COLO668 (cell line): ENCODE data around the gene OCRL.
A peak's percentile ranks its signal among the peaks of the same experiment; 100 is the strongest.
"Not testable (repeated sequence)": the region's sequence is repeated elsewhere in the genome, so short reads cannot be mapped to it uniquely, and the experiment has no call there.

Experiments used
- DNase-seq: peaks from one replicate; lab custom pipeline; 2025; ENCODE audit not compliant: unreplicated experiment; lab: John Stamatoyannopoulos, UW

OCRL gene

DNA sequence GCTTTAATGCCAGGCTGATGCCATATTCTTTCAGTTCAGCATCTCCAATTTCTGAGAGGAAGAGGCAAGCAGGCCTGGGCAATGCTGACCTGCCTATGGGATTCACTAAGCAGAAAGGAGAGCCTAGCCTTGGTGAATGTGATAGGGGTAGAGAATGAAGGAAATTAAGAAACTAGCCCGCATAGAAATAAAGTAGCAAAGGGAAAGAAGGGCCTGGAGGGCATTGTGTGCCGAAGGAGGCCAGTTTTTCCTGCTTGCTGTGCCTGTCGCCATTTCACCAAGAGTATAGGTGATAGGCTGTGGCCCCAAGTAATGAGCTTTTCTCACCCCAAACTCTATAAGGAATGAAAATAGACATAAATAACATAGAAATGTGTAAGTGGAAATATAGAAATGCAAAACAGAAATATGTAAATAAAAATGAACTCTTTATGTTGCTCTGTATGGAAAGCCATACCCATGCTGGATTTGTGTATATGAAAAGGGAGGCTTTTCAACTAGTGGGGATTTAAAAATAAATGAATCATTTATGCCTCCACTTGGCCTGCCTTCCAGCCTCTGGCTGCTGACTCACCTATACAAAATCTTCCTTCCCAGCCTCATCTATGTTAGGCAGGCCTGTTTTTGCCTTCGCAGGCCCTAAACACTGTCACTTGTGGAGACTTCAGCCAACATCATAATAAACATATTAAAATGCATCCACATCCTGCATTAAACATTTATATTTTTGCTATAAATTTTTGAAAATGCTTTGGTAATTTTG, 5.1 kb upstream of the OCRL start:
- no peak for DNase-seq

DNA sequence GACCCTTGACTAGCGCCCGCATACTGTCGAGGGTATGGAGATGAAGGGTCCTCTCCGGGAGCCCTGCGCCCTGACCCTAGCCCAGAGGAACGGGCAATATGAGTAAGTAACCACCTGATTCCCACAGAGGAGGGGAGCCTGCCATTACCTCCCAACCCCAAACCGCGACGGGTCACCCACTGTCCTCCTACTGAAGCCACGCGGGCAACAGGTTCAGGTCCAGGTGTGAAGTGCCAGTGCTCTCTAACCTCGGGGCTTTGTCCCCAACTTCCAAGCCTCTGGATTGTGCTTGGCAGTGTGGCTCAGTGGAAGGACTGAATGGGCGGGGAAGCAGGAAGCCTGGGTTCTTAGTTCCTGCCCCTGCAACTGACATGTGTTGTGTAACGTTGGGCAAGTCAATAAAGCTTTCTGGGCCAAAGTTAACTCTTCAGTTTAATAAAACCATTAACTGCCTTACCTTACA, 694 bp downstream of the OCRL start:
- peak; percentile 15 for DNase-seq

DNA sequence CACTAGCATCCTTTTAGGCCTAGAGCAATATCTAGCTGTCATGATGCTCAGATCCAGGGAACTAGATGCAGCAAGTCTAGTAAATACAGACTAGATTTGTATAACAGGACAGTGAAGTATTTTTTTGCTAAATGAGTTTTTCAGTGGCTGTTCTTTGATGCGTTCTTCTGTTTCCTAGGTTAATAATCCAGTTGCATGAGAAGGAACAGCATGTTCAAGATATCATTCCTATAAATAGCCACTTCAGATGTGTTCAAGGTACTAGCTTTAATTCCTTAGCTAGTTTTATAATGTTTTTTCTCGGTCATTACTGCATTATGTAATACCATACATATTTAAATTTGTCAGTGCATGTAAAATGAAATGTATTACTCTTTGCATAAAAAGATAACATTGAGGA, 4.7 kb downstream of the OCRL start:
- DNase-seq, result no peak

DNA sequence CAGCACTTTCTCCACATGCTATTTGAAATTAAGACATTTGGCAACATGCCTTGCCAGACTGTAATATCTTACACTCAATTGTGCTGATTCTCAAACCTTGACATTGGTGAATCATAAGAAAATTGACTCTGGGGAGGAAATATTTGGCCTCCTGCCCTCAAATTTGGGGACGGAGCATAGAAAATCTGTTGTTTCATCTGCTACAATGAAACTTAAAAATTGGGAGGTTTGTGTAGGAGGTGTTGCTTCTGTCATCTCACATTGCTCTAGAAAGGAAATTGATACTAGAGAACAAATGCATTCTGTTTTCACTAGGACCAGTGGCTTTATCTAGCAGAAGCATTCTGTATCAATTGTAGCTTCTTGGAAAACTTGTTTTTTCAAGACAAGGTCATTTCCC, 5.3 kb downstream of the OCRL start:
- DNase-seq, result no peak

DNA sequence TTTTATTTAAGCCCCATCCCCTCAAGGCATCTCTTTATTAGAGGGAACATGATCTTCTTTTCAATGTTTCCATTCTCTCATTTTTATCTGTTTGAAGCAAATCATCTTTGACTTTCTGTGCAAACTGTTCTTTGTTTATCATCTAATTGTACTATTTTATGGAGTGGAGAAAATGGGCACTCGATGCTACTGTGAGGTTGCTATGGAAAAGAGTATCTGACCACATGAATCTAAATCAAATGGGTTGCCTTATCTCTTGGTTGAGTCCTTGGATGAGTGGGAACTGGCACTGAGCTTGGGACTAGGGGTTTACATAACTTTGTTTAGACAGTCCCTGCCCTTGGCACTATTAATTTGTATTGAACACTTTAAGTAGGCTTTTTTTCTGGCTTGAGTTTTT, 9.1 kb downstream of the OCRL start:
- DNase-seq, result no peak

DNA sequence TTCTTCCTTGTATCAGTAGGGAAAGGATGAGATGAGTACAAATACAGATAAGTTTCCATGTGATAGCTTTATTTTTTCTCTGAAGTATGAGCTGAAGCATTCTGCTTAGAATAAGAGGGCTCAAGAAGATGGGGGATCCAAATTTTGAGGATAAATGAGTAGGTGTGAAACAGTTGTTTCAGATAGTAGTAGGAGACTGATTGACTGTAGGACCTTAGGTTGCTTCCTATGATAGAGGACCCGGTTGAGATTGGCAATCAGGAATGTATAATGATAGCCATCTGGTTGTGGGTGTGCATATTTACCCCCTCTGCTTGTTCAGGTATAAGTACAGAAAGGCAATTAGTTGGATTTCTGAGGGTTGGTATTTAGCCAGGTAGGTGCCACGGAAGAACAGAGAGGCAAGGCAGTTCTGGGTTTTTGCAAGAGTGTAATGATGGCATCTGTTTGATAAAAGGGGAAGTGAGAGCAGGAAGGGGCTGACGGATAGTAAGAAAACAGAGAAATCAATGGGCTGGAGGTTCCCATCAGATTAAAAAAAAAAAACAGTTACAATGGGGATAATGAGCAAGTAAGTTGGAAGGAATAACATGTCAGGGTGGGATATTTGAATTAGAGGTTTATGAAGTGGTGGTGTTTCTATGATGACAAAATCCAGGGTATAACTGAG, 13.7 kb downstream of the OCRL start:
- no peak for DNase-seq

DNA sequence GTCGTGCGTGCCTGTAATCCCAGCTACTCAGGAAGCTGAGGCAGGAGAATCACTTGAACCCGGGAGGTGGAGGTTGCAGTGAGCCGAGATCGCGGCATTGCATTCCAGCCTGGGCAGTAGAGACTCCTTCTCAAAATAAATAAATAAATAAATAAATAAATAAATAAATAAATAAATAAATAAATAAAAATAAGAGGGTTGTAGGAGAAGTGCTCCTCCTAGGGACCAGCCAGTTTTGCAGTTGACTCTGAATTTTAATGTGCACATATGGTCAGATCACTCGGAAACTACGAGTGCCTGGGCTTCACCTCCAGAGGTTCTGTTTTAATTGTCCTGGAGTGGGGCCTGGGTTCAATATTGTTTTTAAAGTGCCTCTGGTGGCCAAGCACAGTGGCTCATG, 14.8 kb downstream of the OCRL start:
- not testable (repeated sequence) for DNase-seq

DNA sequence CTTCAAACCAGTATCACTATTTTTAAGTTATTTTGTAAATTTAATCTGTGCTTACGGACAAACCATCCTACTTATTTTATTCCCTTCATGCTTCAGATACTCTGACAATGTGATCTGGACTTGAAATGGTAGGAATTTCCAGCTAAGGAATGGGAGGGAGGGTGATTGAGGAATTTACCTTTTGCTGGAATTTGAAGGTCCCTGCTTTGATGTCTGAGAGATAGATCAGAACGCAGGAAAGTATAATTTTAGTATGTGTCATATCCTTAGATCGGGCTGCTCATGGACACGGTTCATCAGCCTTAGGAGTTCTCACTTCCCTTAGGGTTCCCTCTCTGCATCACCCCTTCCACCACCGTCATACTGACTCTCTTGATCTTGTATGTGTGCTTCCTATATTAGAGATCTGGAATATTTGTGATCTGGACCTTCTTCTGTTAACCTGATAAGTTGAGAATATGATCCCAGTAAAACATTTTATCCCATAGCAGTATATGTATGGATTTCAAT, 16.8 kb downstream of the OCRL start:
- DNase-seq, result no peak

DNA sequence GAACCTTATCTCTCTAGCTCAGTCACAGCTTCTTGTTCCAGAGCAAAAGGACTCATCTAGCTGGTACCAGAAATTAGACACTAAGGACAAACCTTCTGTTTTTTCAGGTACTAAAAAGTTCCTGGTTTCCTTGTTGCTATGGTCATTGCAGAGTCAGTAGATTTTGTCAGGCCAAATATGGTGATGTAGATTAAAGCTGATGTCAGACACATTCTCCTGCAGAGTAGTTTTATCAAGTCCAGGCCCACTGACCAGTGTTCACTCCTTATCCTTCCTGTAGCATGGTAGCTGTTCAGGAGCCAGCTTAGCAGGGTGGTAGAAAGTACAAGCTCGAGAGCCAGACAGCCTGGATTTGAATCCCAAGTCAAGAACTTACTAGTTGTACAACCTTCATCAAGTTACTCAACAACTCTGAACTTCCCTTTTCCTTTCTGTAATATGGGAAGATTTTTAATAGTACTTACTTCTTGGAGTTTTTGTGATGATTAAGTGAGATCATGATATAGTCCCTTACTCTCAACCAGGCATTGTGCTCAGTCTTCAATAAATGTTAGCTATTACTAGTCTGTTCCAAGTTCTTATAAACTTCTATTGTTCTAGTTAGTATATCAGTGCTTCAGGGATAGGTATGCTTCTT, 17.9 kb downstream of the OCRL start:
- DNase-seq, result no peak

DNA sequence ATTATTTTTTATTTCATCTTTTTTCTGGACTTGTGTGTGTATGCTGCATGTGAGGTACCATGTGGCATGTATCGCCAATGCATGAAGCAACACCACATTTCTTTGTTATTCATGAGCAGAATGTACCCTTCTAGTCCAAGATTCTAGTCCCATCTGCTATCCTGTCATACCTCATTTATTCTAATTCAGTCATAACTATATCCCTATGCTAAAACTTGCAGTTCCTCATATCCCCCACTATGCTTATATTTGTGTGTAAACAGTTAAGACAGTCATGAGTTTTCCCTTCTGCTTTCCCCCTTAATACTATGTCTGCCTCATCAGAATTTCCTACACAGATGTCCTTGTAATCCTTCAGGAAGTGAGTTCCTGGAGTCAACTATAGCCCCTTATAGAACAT, 19.7 kb downstream of the OCRL start:
- no peak for DNase-seq

DNA sequence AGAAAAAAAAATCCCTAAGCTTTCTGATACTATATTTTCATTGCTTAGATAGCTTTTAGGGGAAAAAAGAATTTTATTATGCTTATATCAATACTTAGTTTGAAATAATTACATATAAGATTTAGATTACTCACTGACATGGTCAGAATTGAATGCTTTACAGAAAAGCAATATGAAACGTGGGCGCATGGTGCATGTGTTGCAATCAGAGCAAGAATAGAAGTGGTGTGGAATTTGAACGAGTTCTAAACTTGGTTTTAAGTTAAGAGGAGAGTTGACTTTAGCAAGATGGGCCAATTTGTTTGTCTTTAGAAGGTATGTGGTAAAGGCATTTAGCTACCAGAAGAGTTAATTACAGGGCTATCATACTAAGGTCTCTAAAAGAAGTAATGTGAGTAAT, 21.4 kb downstream of the OCRL start:
- DNase-seq, result no peak

DNA sequence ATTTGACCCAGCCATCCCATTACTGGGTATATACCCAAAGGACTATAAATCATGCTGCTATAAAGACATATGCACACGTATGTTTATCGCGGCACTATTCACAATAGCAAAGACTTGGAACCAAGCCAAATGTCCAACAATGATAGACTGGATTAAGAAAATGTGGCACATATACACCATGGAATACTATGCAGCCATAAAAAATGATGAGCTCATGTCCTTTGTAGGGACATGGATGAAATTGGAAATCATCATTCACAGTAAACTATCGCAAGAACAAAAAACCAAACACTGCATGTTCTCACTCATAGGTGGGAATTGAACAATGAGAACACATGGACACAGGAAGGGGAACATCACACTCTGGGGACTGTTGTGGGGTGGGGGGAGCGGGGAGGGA, 24.3 kb downstream of the OCRL start:
- DNase-seq, result not testable (repeated sequence)

DNA sequence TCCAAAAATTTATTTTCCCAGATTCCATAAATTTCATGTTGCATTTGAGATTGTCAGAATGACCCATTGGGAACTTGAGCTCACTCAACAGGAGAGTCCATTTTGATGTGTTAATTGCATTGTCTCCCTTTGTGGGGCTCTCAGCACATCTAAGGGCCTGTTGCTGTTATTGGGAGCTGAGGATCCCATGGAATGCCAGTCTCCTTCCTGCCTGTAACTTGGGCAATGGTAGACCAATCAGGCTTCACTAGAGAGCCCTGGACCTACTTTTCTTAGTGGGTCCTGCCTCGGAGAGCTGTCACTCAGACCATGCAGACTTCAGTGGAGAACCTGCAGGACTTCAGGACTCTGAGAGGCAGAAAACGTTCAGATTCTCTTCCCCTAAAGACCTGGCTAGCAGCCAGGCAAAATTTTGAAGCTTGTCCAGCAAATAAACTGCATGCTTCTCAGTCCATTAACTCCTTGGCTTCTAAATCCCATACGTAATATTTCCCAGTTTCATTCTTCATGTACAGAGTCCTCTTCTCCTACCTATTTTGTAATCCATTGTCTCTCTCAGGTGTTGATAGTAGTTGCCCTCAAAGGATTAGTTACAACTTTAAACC, 25.1 kb downstream of the OCRL start:
- DNase-seq, result no peak

DNA sequence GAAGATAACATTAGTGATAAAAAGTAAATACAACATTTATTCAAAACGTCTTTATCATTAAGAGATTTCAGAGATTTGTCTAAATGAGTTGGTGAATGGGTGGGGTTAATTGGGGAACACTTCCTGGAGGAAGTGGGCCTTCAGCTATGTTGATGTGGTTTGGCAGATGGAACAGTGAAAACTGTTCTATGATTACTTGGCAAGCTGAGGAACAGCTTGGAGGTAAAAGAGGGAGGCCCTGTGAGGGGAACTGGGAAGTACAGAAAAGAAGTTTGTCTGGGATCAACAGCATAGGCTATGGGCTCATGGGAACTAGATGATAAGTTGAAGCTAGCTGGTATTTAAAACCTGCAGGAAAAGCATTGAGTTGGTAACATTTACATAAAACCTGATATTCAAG, 26.0 kb downstream of the OCRL start:
- DNase-seq, result no peak

DNA sequence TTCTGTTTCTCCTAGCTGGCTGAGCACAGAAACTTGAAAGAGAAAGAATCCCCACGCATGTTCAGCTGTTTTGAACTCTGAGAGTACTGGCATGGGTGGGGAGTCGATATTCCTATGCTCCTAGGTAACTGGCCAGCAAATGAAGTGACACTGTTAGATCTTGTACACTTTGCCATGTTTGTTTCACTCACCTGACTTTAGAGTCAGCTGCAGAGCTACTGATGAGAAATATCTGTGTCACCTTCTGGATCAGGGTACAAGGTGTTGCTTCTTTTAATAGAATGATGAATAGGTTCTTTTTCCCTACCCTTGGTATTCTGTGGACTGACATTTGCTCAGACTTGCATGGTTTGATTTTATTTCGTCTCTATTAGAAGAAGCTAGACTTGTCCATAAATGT, 28.3 kb downstream of the OCRL start:
- DNase-seq, result no peak

DNA sequence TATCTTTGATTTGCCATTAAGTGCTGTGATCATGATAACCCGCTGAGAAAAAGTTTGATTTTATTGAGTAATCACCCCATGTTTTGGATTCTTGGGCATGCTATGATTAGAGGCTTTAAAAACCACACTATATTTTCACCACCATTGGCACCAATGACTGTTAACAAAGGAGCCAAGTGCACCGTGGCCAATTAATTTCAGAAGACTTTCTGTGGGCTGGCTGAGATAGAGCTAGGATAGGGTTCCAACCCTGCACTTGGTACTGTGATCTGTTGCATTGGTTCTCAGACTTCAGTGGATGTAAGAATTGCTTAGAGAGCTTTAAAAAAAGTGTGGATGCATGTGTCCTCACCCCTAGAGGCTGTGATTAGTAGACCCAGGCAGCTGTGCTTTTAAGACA, 32.4 kb downstream of the OCRL start:
- DNase-seq, result no peak

DNA sequence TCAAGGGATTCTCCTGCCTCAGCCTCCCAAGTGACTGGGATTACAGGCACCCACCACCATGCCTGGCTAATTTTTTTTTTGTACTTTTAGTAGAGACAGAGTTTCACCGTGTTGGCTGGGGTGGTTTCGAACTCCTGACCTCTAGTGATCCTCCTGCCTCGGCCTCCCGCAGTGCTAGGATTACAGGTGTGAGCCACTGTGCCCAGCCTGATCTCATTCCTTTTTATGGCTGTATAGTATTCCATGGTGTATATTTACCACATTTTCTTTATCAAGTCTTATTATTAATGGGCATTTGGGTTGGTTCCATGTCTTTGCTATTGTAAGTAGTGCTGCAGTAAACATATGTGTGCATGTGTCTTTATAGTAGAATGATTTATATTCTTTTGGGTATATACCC, 33.6 kb downstream of the OCRL start:
- DNase-seq, result not testable (repeated sequence)

DNA sequence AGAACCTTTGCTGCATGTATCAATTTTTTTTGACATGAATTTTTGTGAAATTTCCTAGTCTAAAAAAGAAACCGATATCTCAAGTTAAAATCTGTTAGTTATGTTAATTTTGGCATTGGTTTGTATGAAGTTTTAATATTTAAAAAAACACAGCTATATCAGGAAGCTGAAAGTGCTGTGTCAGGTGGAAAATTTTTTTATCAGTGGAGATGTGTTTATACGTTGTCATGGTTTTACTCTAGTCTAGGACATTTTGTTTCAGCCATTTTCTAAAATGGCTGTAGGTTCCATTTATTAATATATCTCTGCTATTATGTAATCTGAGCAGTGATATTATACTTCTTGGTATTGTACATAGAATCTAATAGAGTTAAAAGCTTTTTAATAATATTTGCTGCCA, 34.2 kb downstream of the OCRL start:
- DNase-seq, result no peak

DNA sequence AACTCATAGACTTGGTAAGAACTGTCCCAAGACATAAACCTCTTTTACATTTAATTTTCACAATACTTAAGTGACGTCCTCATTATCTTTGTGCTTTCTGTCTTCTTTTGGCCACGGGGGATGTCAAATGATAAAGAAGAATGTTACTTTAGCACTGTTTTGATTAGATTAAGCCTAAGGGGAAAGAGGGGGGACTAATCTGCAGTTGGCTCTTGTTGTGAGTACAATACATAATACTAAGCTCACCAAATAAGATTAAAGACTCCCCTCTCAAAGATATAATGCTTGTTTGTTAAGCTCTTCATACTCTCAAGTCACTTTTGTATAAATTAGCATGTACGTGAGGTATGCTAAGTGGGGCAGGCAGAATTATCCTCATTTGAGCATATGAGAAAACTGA, 36.5 kb downstream of the OCRL start:
- no peak for DNase-seq

DNA sequence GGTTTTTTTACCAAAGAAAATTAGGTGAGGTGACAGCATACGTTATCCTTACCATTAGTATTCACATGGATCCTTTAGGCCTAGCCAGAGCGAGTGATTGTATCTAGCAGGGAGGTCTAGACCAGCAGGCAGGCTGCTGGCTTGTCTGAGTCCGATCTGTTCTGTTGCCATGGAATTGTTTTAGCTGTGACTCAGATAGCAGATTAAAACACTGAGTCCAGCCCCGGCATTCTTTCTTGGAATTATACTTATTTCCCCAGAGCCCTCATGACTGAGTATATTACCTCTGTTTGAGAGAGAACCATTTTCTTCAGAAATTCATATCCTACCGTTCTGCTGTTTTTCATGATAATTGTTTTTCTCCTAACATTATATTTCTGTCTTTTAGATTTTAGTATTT, 37.4 kb downstream of the OCRL start:
- no peak for DNase-seq

DNA sequence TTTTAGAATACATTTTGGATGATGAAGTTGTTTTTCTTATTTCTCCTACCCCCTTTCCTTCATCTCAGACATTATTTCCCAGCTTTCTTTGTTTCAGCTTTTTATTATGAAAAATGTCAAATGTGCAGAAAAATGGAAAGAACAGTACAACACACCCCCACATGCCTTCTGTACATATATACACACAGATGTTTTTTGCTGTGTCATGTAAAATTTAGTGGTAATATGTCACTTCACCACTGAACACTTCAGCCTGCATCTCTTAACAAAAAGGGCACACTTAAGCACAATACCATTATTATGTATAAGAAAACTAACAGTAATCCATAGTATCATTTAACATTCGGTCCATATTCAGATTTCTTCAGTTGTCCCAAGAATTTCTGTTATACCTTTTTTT, 37.8 kb downstream of the OCRL start:
- DNase-seq, result no peak

DNA sequence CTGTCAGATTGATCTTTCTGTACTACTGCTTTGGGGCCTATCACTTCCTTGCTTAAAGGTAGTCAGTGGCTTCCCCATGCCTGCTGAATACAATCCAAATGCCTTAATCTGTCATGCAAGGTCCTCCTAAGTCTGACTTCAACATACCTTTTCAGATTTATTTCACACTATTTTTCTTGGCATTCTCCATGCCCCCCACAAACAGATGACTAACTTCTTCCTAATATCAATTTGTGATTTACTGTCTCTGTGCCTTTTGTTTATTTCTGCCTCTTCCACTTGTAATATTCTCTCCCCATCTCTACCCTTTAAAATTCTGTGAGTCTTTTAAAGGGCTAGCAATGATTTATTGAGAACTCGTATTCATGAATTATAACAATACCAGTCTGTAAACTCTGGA, 41.8 kb downstream of the OCRL start:
- no peak for DNase-seq
